Activated CD4-positive, alpha-beta memory T cell treated with anti-CD3 and anti-CD28 coated beads, Interleukin-2, amount 10 ng/mL, durations not matched to agents 7 days and 5 days (primary cell): ENCODE measurements around the gene TMEM145. TPM values are rescaled to one million over a fixed set of nuclear protein-coding genes. Genes with fewer than 3 reads are reported as not detected.
"Not testable (repeated sequence)": the region's sequence is repeated elsewhere in the genome, so short reads cannot be mapped to it uniquely, and the experiment has no call there.

ENCODE experiments used
- CTCF ChIA-PET: fragments of 350-600 bp; sonication (Branson Sonifier 250); formaldehyde crosslinking; loops from one replicate; lab custom pipeline; 2021; ENCODE audit warnings: antibody characterized with exemption, inconsistent platforms; lab: Charles Lee
- POLR2A ChIA-PET: fragments of 350-600 bp; sonication (Branson Sonifier 250); formaldehyde crosslinking; loops from one replicate; lab custom pipeline; 2021; ENCODE audit warnings: antibody characterized with exemption; lab: Charles Lee
- DNase-seq: peaks from one replicate; pipeline ENCODE4 v3.0.0-alpha.2; 2020
- H3K27ac Mint-ChIP-seq: one replicate; pipeline ENCODE4 v1.8.0; 2021; ENCODE audit warnings: mild to moderate bottlenecking, mixed read lengths
- H3K27me3 Mint-ChIP-seq: one replicate; pipeline ENCODE4 v1.8.0; 2021; ENCODE audit warnings: mixed read lengths
- H3K36me3 Mint-ChIP-seq: one replicate; pipeline ENCODE4 v1.8.0; 2021; ENCODE audit warnings: low read depth, mixed read lengths
- H3K4me1 Mint-ChIP-seq: one replicate; pipeline ENCODE4 v1.8.0; 2021; ENCODE audit warnings: mixed read lengths
- H3K4me3 Mint-ChIP-seq: one replicate; pipeline ENCODE4 v1.8.0; 2021; ENCODE audit warnings: mild to moderate bottlenecking, mixed read lengths
- H3K9me3 Mint-ChIP-seq: one replicate; pipeline ENCODE4 v1.8.0; 2021; ENCODE audit warnings: mixed read lengths
- total RNA-seq, 2 experiments: library from RNA; stranded (reverse); gene quantifications; one replicate each; pipeline ENCODE4 v1.2.3, GENCODE V29; 2021

Gene TMEM145
- total RNA-seq, 2 experiments from 2014 or later: 0.23 TPM; not detected in 1

DNA sequence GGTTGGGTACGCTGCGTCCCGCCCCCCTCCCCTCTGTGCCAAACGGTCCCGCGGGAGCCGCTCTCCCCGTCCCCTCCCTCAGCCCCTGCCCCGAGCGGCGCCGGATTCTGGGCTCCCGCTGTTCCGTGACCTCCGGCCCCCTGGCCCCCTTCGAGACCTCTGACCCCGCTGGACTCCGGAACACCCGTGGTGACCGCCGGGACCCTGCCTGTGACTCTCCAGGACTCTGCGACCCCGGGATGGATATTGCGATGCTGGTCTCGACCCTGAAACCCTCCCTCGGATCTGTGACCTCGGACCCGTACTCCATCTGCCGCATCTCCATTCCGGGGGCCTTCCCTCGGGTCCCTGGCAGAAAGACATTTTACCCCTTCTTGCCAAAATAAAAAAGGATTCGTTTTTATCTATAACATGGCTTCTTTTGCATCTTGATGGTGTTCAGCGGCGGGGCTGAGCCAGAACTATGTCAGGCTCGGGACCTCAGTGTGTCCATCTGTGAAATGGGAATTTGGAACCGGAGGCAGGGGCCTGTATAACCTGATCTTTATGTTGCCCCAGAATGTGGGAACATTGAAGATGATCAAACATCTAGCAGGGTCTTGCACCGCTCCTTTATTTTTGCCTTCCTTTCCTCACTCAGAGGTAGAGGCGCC is 11.7 kb downstream of the TMEM145 start:
- no peaks in the 10 kb centered on the region for H3K36me3 Mint-ChIP-seq
- ChIA-PET CTCF (no interaction called here), POLR2A (no interaction called here)
- no peaks in the 10 kb centered on the region for H3K9me3 Mint-ChIP-seq
- H3K4me1 Mint-ChIP-seq: peaks cover 18% of the 10 kb centered on the region
- H3K4me3 Mint-ChIP-seq: peak overlapping the region; percentile 86
- peaks cover 29% of the 10 kb centered on the region for H3K27me3 Mint-ChIP-seq
- no peak for DNase-seq
- peak overlapping the region; percentile 76 for H3K27ac Mint-ChIP-seq

DNA sequence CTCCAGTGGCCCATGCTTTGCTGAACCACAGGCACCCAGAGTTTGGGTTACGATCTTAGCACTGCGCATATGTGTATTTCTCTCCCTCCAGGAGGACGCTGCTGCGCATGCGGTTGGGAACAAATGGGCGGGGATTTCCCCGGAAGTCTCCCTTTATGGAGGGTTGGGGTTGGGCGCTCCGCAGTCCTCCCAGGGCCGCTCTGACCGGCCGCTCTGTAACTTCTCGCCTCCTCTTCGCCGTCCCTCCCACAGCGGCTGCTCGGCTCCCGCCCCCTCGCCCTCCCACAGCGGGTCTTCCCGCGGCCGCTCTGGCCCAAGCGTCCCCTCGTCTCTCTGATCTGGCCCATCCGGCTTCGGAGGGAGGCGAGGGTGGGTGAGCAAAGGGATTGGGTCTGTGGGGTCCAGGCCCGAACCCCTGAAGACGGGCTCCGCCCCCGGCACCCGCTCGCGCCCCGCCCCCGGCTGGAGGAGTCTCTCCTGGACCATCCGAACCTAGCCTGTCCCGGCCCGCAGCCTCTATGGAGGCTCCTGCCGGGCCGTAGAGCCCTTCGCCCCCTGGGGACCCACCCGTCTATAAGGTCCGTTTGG is 12.3 kb downstream of the TMEM145 start, which contains the start of gene MEGF8:
MEGF8 (plus strand) TSS at position 328 of the 588 bp plus-strand sequence. CDS start 609 bp downstream, outside the sequence.
- Mint-ChIP-seq H3K4me3 (peak within 1 kb of the TSS; percentile 86), H3K27me3 (peaks cover 24% of the 10 kb centered on the region), H3K9me3 (no peaks in the 10 kb centered on the region), H3K27ac (peak within 1 kb of the TSS; percentile 76), H3K36me3 (no peaks in the 10 kb centered on the region), H3K4me1 (peaks cover 18% of the 10 kb centered on the region)
- ChIA-PET CTCF (no interaction called here), POLR2A (no interaction called here)
- peak; percentile 99 for DNase-seq

DNA sequence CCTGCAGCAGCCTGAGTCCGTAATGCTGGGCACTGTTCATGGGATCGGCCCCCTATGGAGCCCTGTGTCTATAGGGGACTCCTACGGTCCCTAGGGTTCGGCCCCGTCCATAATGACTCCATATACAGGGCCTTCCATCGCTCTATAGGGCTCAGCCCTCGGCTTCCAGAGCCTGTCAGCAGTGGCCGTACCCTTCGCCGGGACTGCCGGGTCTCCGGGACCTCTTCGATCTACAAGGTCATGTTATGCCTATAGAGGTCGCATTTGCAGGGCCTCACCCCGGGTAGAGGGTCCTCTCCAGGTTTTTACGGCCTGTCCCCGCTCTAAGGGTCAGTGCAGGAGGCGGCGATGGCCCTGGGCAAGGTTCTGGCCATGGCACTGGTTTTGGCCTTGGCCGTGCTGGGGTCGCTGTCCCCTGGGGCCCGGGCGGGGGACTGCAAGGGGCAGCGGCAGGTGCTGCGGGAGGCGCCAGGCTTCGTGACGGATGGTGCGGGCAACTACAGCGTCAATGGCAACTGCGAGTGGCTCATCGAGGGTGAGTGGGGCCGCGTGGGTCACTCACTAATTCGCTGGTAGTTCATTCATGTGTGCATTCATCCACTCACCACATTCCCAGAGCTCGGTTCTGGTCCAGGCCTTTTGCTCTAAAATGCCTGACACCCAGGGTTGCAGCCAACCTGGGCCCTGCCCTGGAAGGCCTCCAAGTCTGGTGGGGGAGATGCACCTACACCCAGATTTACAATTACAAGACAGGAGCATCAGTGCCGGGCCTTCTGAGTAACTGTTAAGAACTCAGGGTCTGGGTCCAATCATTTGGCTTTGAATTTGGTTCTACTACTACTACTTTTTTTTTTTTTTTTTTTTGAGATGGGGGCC is 13.0 kb downstream of the TMEM145 start:
- H3K36me3 Mint-ChIP-seq: no peaks in the 10 kb centered on the region
- H3K4me1 Mint-ChIP-seq: peaks cover 18% of the 10 kb centered on the region
- peaks cover 22% of the 10 kb centered on the region for H3K27me3 Mint-ChIP-seq
- H3K27ac Mint-ChIP-seq: peak overlapping the region; percentile 76
- POLR2A ChIA-PET: no interaction called here
- H3K4me3 Mint-ChIP-seq: peak overlapping the region; percentile 86
- no peaks in the 10 kb centered on the region for H3K9me3 Mint-ChIP-seq
- no peak for DNase-seq
- CTCF ChIA-PET: interaction anchor here (0.9 kb wide), 1 partner anchor 218 kb away, joined by 3 read pairs; no protein-coding TSS in a partner anchor

DNA sequence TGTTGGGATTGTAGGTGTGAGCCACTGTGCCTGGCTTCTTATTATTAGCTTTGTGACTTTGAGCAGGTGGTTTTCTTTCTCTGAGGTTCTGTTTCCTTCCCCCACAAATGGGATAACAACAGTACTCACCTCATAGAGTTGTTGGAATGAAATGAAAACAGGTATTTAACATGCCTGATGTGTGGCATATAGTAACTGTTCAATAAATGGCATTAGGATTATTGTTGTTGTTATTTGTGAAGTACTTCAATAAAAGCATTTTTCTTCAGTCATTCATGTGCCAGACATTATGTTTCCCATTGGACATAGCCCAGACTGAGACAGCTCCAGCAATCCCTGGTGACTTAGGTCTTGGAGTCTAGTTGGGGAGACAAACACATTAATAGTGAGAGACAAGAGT is 13.9 kb downstream of the TMEM145 start:
- DNase-seq: no peak
- peaks cover 18% of the 10 kb centered on the region for H3K4me1 Mint-ChIP-seq
- peaks cover 20% of the 10 kb centered on the region for H3K27me3 Mint-ChIP-seq
- CTCF ChIA-PET: interaction anchor here (0.9 kb wide), 1 partner anchor 219 kb away, joined by 3 read pairs; no protein-coding TSS in a partner anchor
- no peaks in the 10 kb centered on the region for H3K36me3 Mint-ChIP-seq
- POLR2A ChIA-PET: no interaction called here
- no peak overlapping the region for H3K27ac Mint-ChIP-seq
- no peak overlapping the region for H3K4me3 Mint-ChIP-seq
- no peaks in the 10 kb centered on the region for H3K9me3 Mint-ChIP-seq

DNA sequence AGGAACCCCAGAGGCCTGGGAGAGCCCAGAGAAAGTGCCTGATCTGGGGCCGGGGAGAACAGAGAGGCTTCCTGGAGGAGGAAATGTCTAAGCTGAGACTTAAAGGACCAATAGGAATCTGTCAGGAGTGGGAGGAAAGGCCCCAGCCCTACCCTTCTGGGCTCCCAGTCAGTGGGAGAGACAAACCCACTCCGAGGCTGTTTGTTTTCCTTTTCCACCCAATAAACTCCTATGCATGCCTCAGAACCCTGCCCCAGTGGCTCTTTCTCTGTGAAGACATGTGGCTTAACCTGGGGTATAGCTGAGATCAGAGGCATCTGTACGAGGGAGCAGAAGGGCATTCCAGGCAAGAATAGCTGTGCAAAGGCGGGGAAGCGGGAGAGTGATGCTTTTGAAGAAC is 14.3 kb downstream of the TMEM145 start:
- ChIA-PET POLR2A (no interaction called here), CTCF (no interaction called here)
- Mint-ChIP-seq H3K36me3 (no peaks in the 10 kb centered on the region), H3K9me3 (no peaks in the 10 kb centered on the region), H3K4me1 (peaks cover 18% of the 10 kb centered on the region), H3K4me3 (no peak overlapping the region), H3K27ac (no peak overlapping the region), H3K27me3 (peaks cover 16% of the 10 kb centered on the region)
- DNase-seq: no peak

DNA sequence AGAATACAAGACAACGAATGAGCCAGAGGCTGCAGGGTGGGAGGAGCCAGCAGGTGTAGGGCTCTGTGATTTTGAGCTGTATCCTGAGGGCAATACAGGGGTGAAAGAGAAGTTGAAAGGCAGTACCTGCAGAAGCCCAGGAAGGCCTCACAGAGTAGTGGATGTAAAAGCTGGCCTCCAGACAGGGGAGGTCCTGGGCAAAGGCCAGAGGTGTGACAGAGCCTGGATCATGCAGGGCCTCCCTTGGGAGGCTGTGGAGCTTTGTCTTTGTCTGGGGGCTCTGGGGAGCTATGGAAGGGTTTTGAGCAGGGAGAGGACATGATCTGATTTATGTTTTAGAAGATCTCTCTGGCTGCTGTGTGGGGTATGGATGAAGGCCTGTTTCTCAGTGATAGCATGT is 15.0 kb downstream of the TMEM145 start:
- no peak for DNase-seq
- Mint-ChIP-seq H3K27ac (no peak overlapping the region), H3K36me3 (no peaks in the 10 kb centered on the region), H3K9me3 (no peaks in the 10 kb centered on the region), H3K4me1 (peaks cover 18% of the 10 kb centered on the region), H3K27me3 (peaks cover 11% of the 10 kb centered on the region), H3K4me3 (no peak overlapping the region)
- ChIA-PET CTCF (no interaction called here), POLR2A (interaction anchor here (0.6 kb wide), 1 partner anchor 29 kb away, joined by 3 read pairs; no protein-coding TSS in a partner anchor)

DNA sequence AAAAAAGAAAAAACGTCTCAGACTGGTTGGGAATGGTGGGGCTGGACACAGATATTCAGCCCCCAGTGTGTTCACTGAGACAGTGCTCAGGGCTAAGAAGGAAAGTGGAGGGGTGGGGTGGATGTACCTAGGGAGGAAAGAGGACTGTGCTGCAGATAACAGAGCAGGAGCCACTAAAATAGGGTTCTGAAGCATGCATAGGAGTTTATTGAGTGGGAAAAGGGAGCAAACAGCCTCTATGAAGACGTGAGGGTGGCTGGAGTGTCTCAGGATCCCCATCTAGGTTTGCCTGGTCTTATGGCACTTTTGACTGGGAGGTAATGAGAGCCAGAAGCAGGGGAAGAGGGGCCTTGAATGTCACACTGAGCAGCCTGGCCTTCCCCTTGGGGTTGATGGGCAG is 15.7 kb downstream of the TMEM145 start:
- H3K27me3 Mint-ChIP-seq: peaks cover 6% of the 10 kb centered on the region
- H3K4me3 Mint-ChIP-seq: no peak overlapping the region
- ChIA-PET CTCF (no interaction called here), POLR2A (no interaction called here)
- H3K36me3 Mint-ChIP-seq: no peaks in the 10 kb centered on the region
- H3K4me1 Mint-ChIP-seq: peaks cover 18% of the 10 kb centered on the region
- no peak for DNase-seq
- H3K27ac Mint-ChIP-seq: no peak overlapping the region
- H3K9me3 Mint-ChIP-seq: no peaks in the 10 kb centered on the region

DNA sequence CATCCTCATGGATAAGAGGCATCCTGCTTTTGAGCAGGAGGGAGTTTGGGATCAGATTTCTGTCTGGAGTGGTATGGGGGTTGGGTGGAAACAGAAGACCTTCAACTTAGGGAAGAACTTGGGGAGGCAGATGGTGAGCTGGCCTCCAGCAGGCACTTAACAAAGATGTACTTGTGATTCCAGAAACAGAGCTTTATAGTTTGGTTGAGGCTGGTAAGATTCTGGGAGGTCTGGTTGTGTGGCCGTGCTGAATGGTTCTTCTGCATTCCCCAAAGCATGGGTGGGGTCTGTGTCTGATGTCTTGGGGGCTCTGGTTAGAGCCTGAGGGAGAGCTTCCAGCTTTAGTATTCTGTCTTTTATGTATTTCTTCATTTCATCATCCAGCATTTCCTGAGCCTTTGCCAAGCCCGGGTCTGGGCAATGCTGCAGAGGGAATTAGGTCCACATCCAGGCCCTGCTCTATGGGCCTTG is 17.2 kb downstream of the TMEM145 start:
- POLR2A ChIA-PET: no interaction called here

DNA sequence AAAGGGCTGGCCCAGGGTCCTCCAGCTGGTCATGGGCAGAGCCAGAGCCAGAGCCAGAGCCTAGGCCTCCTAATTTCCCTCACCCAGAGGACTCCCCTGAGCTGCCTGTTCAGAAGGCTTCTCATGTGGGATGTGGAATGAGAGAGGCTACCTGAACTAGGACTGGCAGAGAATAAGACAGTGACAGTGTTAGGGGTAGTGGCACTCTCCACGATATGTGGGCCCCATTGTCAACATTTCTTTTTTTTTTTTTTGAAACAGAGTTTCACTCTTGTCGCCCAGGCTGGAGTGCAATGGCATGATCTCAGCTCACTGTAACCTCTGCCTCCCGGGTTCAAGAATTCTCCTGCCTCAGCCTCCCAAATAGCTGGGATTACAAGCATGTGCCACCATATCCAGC is 18.2 kb downstream of the TMEM145 start:
- H3K4me3 Mint-ChIP-seq, H3K9me3 Mint-ChIP-seq, H3K36me3 Mint-ChIP-seq, CTCF ChIA-PET, H3K27ac Mint-ChIP-seq, POLR2A ChIA-PET, H3K27me3 Mint-ChIP-seq, DNase-seq, H3K4me1 Mint-ChIP-seq: not testable (repeated sequence)

More for the DNA sequence above, 17.2 kb downstream of the TMEM145 start:
- Mint-ChIP-seq H3K27me3 (peaks cover under 1% of the 10 kb centered on the region), H3K9me3 (no peaks in the 10 kb centered on the region), H3K27ac (no peak overlapping the region), H3K4me3 (no peak overlapping the region), H3K4me1 (peaks cover 13% of the 10 kb centered on the region), H3K36me3 (no peaks in the 10 kb centered on the region)
- DNase-seq: no peak
- CTCF ChIA-PET: interaction anchor here (0.7 kb wide), 1 partner anchor 111 kb away, joined by 3 read pairs; no protein-coding TSS in a partner anchor

DNA sequence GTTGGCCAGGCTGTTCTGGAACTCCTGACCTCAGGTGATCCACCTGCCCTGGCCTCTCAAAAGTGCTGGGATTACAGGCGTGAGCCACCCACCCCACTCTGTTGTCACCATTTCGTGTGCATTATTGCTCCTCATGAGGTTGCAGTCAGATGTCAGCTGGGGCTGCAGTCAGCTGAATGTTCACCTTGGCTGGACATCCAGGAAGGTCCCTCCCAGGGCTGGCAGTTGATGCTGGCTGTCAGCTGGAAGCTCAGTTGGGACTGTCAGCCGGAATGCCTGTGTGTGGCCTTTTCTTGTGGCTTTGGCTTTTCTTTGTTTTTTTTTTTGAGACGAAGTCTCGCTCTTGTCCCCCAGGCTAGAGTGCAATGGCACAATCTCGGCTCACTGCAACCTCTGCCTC is 18.9 kb downstream of the TMEM145 start:
- Mint-ChIP-seq H3K27ac (no peak overlapping the region), H3K9me3 (no peaks in the 10 kb centered on the region), H3K36me3 (no peaks in the 10 kb centered on the region), H3K27me3 (no peaks in the 10 kb centered on the region), H3K4me3 (no peak overlapping the region), H3K4me1 (peaks cover 2% of the 10 kb centered on the region)
- DNase-seq: no peak
- POLR2A ChIA-PET: no interaction called here
- CTCF ChIA-PET: no interaction called here

DNA sequence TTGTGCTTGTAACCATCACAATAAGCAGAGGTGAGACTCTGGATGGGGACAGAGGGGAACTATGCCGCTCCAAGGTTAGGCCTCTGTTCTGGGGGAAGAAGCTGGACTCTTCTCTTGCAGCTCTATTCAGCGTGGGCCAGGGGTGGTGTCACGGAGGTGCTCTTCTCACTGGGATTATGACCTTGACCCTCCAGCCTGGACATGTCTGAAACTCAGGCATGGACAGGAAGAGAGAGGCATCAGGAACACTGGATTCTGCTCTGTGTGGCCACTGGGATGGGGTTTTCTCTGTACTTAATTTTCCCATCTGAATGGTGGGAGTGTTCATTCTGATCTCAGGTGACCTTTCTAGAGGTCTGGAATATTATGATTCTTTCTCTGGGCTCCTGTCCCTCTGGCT is 19.9 kb downstream of the TMEM145 start:
- no peak for DNase-seq
- no peaks in the 10 kb centered on the region for H3K27me3 Mint-ChIP-seq
- no peak overlapping the region for H3K27ac Mint-ChIP-seq
- H3K4me3 Mint-ChIP-seq: no peak overlapping the region
- ChIA-PET POLR2A (no interaction called here), CTCF (no interaction called here)
- H3K4me1 Mint-ChIP-seq: no peaks in the 10 kb centered on the region
- no peaks in the 10 kb centered on the region for H3K9me3 Mint-ChIP-seq
- no peaks in the 10 kb centered on the region for H3K36me3 Mint-ChIP-seq

DNA sequence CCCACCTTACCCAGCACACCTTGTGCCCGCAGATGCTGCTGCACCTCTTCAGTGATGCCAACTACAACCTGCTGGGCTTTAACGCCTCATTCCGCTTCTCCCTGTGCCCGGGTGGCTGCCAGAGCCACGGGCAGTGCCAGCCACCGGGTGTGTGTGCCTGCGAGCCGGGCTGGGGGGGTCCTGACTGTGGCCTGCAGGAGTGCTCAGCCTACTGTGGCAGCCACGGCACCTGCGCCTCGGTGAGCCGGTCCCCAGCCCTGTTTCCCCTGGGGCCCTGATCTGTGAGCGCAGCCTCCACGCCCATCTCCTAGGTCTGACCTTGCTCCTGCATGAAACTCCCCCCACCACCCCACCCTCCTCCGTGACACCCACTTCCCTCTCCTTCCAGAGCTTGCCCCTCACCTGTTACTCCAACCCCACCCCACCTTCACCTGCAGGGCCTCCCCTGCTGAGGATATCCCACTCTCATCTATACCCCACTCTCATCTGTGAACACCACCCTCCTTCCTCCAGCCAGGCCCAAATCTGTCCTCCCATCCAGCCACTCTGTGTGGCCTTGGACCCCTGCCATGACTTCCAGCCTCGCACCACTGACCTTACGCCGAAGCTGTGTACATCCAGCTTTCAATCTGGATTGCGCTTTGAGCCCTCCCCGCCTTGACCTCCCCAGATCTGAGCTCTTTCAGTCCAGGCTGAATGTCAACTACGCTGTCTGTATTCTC is 21.0 kb downstream of the TMEM145 start:
- DNase-seq: no peak
- Mint-ChIP-seq H3K36me3 (no peaks in the 10 kb centered on the region), H3K9me3 (no peaks in the 10 kb centered on the region), H3K27ac (no peak overlapping the region), H3K4me1 (peaks cover under 1% of the 10 kb centered on the region), H3K4me3 (no peak overlapping the region), H3K27me3 (no peaks in the 10 kb centered on the region)
- ChIA-PET POLR2A (no interaction called here), CTCF (no interaction called here)
